Activated naive CD8-positive, alpha-beta T cell treated with anti-CD3 and anti-CD28 coated beads for 36 hours (primary cell): ENCODE data around the gene EXOC4. TPM values are rescaled to one million over a fixed set of nuclear protein-coding genes. Genes with fewer than 3 reads are reported as not detected.
"Not testable (repeated sequence)": the region's sequence is repeated elsewhere in the genome, so short reads cannot be mapped to it uniquely, and the experiment has no call there.

Experiments
- DNase-seq: peaks from one replicate; pipeline ENCODE4 v3.0.0; 2021
- H3K27ac Mint-ChIP-seq: one replicate; pipeline ENCODE4 v1.8.0; 2022; ENCODE audit warnings: mild to moderate bottlenecking, moderate library complexity, mixed read lengths
- H3K27me3 Mint-ChIP-seq: one replicate; pipeline ENCODE4 v1.8.0; 2022; ENCODE audit warnings: mild to moderate bottlenecking, mixed read lengths
- H3K36me3 Mint-ChIP-seq: one replicate; pipeline ENCODE4 v1.8.0; 2021; ENCODE audit warnings: mild to moderate bottlenecking, mixed read lengths
- H3K4me1 Mint-ChIP-seq: one replicate; pipeline ENCODE4 v1.8.0; 2021; ENCODE audit warnings: mixed read lengths
- H3K4me3 Mint-ChIP-seq: one replicate; pipeline ENCODE4 v1.8.0; 2022; ENCODE audit warnings: mild to moderate bottlenecking, moderate library complexity, mixed read lengths
- H3K9me3 Mint-ChIP-seq: one replicate; pipeline ENCODE4 v1.8.0; 2022; ENCODE audit warnings: mixed read lengths
- total RNA-seq, 2 experiments: library from RNA; stranded (reverse); gene quantifications; one replicate each; pipeline ENCODE4 v1.2.3, GENCODE V29; 2021

The EXOC4 gene
- 10 to 100 TPM; 41.7 to 45.7 TPM for total RNA-seq

- H3K4me3 Mint-ChIP-seq, result peak within 1 kb of the TSS; percentile 88
- H3K36me3 Mint-ChIP-seq, result peaks cover 24% of the 10 kb centered on the region
- H3K27ac Mint-ChIP-seq, result peak within 1 kb of the TSS; percentile 86
- H3K4me1 Mint-ChIP-seq, result peaks cover 38% of the 10 kb centered on the region
- no peaks in the 10 kb centered on the region for H3K27me3 Mint-ChIP-seq
- DNase-seq, result peak; percentile 89
- no peaks in the 10 kb centered on the region for H3K9me3 Mint-ChIP-seq
These were observed at the start of gene EXOC4 for GRCh38 chr7:133252858-133253518. EXOC4 (plus strand) TSS chr7:133253078.

DNA sequence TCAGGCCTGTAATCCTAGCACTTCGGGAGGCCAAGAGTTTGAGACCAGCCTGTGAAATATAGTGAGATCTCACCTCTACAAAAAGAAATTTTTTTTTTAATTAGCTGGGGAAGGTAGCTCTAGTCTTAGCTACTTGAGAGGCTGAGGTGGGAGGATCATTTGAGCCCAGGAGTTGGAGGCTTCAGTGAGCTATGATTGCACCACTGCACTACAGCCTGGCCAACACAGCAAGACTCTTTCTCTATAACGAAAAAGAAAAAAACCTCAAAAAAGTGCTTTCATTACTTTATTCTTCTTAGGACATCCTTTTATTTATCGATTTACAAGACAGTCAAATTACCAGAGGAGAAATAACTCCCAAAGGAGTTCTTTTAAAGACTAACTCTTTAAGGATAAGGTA is 49.4 kb upstream of the EXOC4 start:
- no peaks in the 10 kb centered on the region for H3K36me3 Mint-ChIP-seq
- H3K9me3 Mint-ChIP-seq, result no peaks in the 10 kb centered on the region
- no peak for DNase-seq
- no peaks in the 10 kb centered on the region for H3K4me1 Mint-ChIP-seq
- H3K27ac Mint-ChIP-seq, result no peak overlapping the region
- peaks cover 6% of the 10 kb centered on the region for H3K27me3 Mint-ChIP-seq
- no peak overlapping the region for H3K4me3 Mint-ChIP-seq

GRCh38 chr7:133207687-133208086 is 45.2 kb upstream of the EXOC4 start:
- Mint-ChIP-seq H3K4me1 (no peaks in the 10 kb centered on the region), H3K27me3 (peaks cover 22% of the 10 kb centered on the region), H3K36me3 (no peaks in the 10 kb centered on the region), H3K4me3 (no peak overlapping the region), H3K9me3 (peaks cover under 1% of the 10 kb centered on the region), H3K27ac (no peak overlapping the region)
- no peak for DNase-seq

DNA sequence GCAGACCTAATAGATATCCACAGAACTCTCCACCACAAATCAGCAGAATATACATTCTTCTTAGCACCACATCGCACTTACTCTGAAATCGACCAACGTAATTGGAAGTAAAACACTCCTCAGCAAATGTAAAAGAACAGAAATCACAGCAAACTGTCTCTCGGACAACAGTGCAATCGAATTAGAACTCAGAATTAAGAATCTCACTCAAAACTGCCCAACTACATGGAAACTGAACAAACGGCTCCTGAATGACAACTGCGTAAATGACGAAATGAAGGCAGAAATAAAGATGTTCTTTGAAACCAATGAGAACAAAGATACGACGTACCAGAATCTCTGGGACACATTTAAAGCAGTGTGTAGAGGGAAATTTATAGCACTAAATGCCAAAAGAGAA is 42.1 kb upstream of the EXOC4 start:
- peaks cover 28% of the 10 kb centered on the region for H3K27me3 Mint-ChIP-seq
- DNase-seq, H3K27ac Mint-ChIP-seq, H3K9me3 Mint-ChIP-seq, H3K4me3 Mint-ChIP-seq, H3K4me1 Mint-ChIP-seq, H3K36me3 Mint-ChIP-seq: not testable (repeated sequence)

- H3K4me3 Mint-ChIP-seq, H3K36me3 Mint-ChIP-seq, H3K27ac Mint-ChIP-seq, H3K4me1 Mint-ChIP-seq, DNase-seq, H3K9me3 Mint-ChIP-seq: not testable (repeated sequence)
- peaks cover 28% of the 10 kb centered on the region for H3K27me3 Mint-ChIP-seq
These were observed 39.1 kb upstream of the EXOC4 start for GRCh38 chr7:133213772-133214171.

DNA sequence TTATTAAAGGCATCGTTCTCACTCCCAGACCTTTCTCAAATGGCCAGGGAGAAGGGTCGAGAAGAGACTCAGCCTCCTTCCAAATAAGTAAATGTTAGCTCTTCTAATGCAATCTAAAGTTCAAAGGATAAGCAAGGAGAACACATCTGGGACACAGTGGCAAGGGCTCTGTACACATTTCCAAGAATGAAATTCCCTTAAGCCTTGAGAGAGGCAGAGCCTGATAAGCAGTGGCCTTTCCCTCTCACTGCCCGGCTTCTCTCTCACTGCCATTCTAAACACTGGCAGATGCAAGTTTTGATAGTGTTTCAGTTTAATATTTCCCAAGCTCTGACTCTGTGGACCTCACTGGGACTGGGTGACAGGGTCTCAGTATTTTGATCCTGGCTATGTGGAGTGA is 35.1 kb upstream of the EXOC4 start:
- DNase-seq, result no peak
- no peak overlapping the region for H3K4me3 Mint-ChIP-seq
- no peaks in the 10 kb centered on the region for H3K36me3 Mint-ChIP-seq
- H3K27me3 Mint-ChIP-seq, result peaks cover 4% of the 10 kb centered on the region
- H3K27ac Mint-ChIP-seq, result no peak overlapping the region
- no peaks in the 10 kb centered on the region for H3K4me1 Mint-ChIP-seq
- peaks cover 7% of the 10 kb centered on the region for H3K9me3 Mint-ChIP-seq

DNA sequence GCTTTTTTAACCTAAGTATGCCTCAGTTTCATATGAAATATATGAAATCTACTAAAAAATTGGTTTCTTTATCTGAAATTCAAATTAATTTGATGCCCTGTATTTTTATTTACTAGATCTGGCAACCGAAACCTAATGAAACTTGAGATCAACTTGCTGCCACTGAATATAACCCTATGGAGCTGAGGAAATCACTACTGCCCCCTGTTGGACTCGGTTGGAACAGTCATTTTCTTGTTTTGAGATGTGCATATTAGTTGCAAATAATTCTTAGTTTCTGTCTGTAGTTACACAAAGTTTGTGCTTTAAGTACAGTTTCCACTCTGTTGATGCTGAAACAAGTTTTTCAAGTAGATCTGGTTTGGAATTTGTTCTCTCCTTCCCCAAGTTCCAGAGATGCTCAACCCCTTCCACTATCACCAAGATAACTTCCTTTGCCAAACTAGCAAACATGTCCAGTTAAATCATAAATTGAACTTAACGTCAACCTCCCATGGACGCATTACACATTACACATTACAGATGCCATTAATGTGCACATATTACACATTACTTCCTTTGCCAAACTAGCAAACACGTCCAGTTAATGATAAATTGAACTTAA is 22.2 kb upstream of the EXOC4 start:
- peaks cover 8% of the 10 kb centered on the region for H3K27me3 Mint-ChIP-seq
- no peak overlapping the region for H3K27ac Mint-ChIP-seq
- no peaks in the 10 kb centered on the region for H3K36me3 Mint-ChIP-seq
- H3K4me1 Mint-ChIP-seq, result no peaks in the 10 kb centered on the region
- peaks cover 1% of the 10 kb centered on the region for H3K9me3 Mint-ChIP-seq
- no peak overlapping the region for H3K4me3 Mint-ChIP-seq
- DNase-seq, result peak; percentile 24

DNA sequence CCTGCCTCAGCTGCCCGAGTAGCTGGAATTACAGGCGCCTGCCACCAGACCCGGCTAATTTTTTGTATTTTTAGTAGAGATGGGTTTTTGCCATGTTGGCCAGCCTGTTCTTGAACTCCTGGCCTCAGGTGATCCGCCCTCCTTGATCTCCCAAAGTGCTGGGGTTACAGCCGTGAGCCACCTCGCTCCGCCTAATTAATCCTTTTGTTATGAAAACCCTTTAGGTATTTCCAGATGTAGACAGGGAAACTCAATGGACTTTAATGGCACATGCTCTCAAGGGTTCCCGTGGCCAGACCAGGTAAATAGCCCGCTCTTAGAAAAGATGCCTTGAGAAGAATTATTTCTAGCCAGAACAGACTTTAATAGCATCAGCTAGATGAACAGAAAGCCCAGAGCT is 19.7 kb upstream of the EXOC4 start:
- no peaks in the 10 kb centered on the region for H3K9me3 Mint-ChIP-seq
- no peaks in the 10 kb centered on the region for H3K36me3 Mint-ChIP-seq
- no peak for DNase-seq
- no peak overlapping the region for H3K27ac Mint-ChIP-seq
- H3K27me3 Mint-ChIP-seq, result peaks cover 8% of the 10 kb centered on the region
- no peak overlapping the region for H3K4me3 Mint-ChIP-seq
- no peaks in the 10 kb centered on the region for H3K4me1 Mint-ChIP-seq

DNA sequence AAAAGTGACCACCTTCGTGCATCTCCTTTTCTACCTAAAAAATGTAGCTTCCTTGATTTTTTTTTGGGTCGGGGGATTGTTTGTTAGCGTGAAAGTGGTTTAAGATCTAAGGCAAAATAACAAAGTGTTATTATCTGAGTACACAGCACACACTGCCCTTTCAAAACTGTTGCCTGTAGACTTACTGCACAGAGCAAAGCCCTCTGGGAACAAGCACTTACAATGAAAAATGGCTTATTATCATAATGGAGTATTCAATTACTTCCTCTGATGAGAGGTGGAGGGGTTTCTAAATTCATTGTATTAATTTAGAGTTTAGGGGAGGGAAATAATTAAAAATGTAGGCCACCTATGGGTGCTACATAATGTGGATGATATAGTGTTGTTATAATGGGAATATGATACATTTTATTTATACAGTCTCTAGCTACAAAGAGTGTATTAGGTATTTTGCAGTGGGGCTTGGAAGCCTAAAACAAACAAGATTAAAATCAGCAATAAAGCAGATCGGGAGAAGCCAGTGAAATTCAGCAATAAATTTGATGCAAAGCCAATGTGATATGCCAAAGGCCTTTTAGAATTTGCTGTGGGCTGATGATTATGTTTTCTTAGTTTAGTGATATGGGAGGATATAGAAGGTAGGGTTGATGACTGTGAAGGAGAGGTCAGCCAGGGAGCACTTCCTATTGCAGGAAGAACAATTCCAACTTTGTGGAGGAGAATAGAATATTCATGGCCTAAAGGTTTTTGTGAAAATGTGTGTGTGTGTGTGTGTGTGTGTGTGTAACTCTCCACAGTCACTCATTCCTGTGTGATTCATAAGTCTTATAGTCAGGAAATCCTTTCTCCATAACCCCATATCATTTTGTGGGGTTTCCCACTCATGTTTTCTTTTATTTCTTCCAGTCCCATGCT is 17.7 kb upstream of the EXOC4 start:
- no peaks in the 10 kb centered on the region for H3K4me1 Mint-ChIP-seq
- no peaks in the 10 kb centered on the region for H3K36me3 Mint-ChIP-seq
- H3K27ac Mint-ChIP-seq, result no peak overlapping the region
- no peaks in the 10 kb centered on the region for H3K9me3 Mint-ChIP-seq
- no peak overlapping the region for H3K4me3 Mint-ChIP-seq
- DNase-seq, result no peak
- peaks cover 8% of the 10 kb centered on the region for H3K27me3 Mint-ChIP-seq

- H3K36me3 Mint-ChIP-seq, result no peaks in the 10 kb centered on the region
- no peak for DNase-seq
- no peak overlapping the region for H3K27ac Mint-ChIP-seq
- peaks cover 7% of the 10 kb centered on the region for H3K27me3 Mint-ChIP-seq
- H3K4me1 Mint-ChIP-seq, result no peaks in the 10 kb centered on the region
- no peaks in the 10 kb centered on the region for H3K9me3 Mint-ChIP-seq
- H3K4me3 Mint-ChIP-seq, result no peak overlapping the region
These were observed 15.3 kb upstream of the EXOC4 start for GRCh38 chr7:133237545-133237944.

DNA sequence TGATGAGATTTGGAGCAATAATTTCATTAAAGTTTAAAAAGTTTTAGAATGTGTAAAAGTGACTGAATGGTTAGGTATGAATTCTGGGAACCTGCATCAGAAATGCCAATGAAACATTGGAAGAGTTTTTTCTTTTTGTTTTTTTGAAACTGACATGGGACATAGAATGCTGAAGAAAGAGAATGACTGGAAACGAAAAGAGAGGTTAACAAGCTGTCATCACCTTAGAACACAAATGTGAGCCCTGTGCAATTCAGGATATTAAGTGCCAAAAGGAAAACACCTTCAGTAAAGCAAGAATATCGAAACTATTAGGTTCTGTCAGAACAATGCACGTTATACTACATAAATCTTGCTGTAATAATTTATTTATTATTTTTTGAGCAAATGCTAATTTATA is 12.6 kb upstream of the EXOC4 start:
- DNase-seq, result no peak
- H3K27me3 Mint-ChIP-seq, result peaks cover 7% of the 10 kb centered on the region
- H3K4me3 Mint-ChIP-seq, result no peak overlapping the region
- no peaks in the 10 kb centered on the region for H3K9me3 Mint-ChIP-seq
- no peaks in the 10 kb centered on the region for H3K36me3 Mint-ChIP-seq
- H3K27ac Mint-ChIP-seq, result no peak overlapping the region
- H3K4me1 Mint-ChIP-seq, result no peaks in the 10 kb centered on the region

DNA sequence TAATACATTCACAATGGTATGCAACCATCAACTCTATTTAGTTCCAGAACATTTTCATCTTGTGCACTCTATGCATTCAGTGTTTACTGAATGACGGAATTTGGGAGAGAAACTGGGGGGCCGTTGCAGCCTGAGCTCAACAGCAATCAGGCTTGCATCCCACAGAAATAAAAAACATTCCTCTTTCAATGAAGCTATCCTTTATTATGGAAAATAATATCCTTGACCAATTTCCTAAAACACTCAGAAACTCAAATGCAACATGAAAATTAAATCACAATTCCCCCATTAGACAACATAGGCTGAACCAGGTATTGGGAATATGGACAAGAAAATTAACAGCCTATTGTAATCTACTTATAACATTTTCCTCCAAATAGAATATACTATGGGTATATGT is 6.3 kb upstream of the EXOC4 start:
- Mint-ChIP-seq H3K27me3 (peaks cover 7% of the 10 kb centered on the region), H3K27ac (no peak overlapping the region), H3K4me1 (no peaks in the 10 kb centered on the region), H3K4me3 (no peak overlapping the region), H3K36me3 (no peaks in the 10 kb centered on the region), H3K9me3 (no peaks in the 10 kb centered on the region)
- DNase-seq, result no peak

- H3K4me1 Mint-ChIP-seq, result peaks cover 6% of the 10 kb centered on the region
- no peak overlapping the region for H3K4me3 Mint-ChIP-seq
- H3K27me3 Mint-ChIP-seq, result no peaks in the 10 kb centered on the region
- H3K9me3 Mint-ChIP-seq, result no peaks in the 10 kb centered on the region
- DNase-seq, result no peak
- peaks cover 5% of the 10 kb centered on the region for H3K36me3 Mint-ChIP-seq
- H3K27ac Mint-ChIP-seq, result no peak overlapping the region
These were observed 4.0 kb upstream of the EXOC4 start for GRCh38 chr7:133248901-133249300.

DNA sequence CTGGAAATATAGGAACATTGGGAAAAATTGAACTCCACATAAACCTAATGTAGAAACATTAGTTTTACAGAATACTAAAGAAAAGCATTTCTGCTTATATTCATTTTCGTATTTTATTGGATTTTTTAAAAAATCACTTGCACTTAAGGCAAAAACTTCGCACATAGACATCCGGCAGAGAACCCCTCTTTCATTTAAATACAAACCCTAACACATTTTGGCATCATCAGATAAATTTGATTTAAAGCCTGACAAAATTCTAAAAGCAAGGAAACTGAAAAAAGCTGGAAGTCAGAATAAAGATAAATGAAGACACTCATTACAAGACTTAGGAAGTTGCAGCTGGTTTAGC is 396 bp upstream of the EXOC4 start:
- H3K36me3 Mint-ChIP-seq, result peaks cover 24% of the 10 kb centered on the region
- no peak for DNase-seq
- no peaks in the 10 kb centered on the region for H3K9me3 Mint-ChIP-seq
- peak overlapping the region; percentile 86 for H3K27ac Mint-ChIP-seq
- H3K27me3 Mint-ChIP-seq, result no peaks in the 10 kb centered on the region
- peaks cover 32% of the 10 kb centered on the region for H3K4me1 Mint-ChIP-seq
- peak overlapping the region; percentile 88 for H3K4me3 Mint-ChIP-seq

DNA sequence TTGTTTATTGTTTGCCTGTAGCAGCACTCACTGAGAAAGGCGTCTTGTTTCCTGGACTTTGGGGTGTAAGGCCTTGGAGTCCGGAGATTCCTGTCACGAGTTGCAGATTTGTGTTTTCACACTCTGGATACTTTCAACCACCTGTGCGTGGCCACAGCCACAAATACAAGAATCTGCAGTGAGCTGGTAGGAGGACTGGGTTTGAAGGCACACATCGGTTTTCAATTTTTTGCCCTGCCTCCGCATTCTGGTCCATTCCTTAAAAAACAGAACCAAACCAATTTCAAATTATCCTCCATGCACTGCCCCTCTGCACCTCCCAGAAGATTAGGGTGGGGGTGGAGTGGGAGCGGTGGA is 619 bp downstream of the EXOC4 start:
- Mint-ChIP-seq H3K4me3 (peak overlapping the region; percentile 88), H3K27ac (peak overlapping the region; percentile 86), H3K4me1 (peaks cover 39% of the 10 kb centered on the region), H3K27me3 (no peaks in the 10 kb centered on the region), H3K9me3 (no peaks in the 10 kb centered on the region), H3K36me3 (peaks cover 24% of the 10 kb centered on the region)
- DNase-seq, result peak; percentile 6
